Nephron (organoid): ENCODE results near the gene CASP9.

ENCODE experiments used
- H3K27ac Mint-ChIP-seq, 3 experiments: 2 replicates each; pipeline ENCODE4 v1.8.0; 2020; ENCODE audit warnings: mixed read lengths in 3 of 3, mild to moderate bottlenecking in 2 of 3, moderate library complexity in 1 of 3
- H3K27me3 Mint-ChIP-seq: 2 replicates; pipeline ENCODE4 v1.8.0; 2021; ENCODE audit warnings: low read depth, mild to moderate bottlenecking, moderate library complexity, mixed read lengths
- H3K36me3 Mint-ChIP-seq: 2 replicates; pipeline ENCODE4 v1.8.0; 2020; ENCODE audit warnings: low read depth, mixed read lengths
- H3K4me1 Mint-ChIP-seq: 2 replicates; pipeline ENCODE4 v1.8.0; 2020; ENCODE audit warnings: mixed read lengths
- H3K4me3 Mint-ChIP-seq, 3 experiments: 2 replicates each; pipeline ENCODE4 v1.8.0; 2020; ENCODE audit warnings: mild to moderate bottlenecking in 3 of 3, mixed read lengths in 3 of 3, moderate library complexity in 2 of 3
- H3K9me3 Mint-ChIP-seq: 2 replicates; pipeline ENCODE4 v1.8.0; 2020; ENCODE audit warnings: mixed read lengths
- TF ChIP-seq, protein P1 (sequence below), 3 experiments: fragments of 200-600 bp; sonication (generic); IDR thresholded peaks; one replicate each; pipeline ENCODE4 v1.5.0; 2021; ENCODE audit warnings: antibody characterized with exemption in 3 of 3; ENCODE audit not compliant: unreplicated experiment in 3 of 3

CASP9 gene

DNA sequence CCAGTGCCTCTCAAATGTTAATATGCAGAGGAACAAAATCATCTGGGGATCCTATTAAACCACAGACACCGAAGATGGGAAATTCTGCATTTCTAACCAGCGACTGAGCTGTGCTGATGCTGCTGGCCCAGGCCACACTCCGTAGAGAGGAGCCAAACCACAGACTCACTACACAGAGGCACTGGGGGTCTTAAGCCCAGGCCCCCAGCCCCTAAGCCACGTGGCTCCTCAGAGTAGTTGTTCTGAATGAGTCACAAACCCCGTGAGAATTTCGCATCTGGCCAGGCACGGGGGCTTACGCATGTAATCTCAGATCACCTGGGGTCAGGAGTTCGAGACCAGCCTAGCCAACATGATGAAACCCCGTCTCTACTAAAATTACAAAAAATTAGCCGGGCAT is 70.3 kb downstream of the CASP9 start:
- no peaks in the 10 kb centered on the region for H3K36me3 Mint-ChIP-seq
- TF ChIP-seq, protein P1, sequence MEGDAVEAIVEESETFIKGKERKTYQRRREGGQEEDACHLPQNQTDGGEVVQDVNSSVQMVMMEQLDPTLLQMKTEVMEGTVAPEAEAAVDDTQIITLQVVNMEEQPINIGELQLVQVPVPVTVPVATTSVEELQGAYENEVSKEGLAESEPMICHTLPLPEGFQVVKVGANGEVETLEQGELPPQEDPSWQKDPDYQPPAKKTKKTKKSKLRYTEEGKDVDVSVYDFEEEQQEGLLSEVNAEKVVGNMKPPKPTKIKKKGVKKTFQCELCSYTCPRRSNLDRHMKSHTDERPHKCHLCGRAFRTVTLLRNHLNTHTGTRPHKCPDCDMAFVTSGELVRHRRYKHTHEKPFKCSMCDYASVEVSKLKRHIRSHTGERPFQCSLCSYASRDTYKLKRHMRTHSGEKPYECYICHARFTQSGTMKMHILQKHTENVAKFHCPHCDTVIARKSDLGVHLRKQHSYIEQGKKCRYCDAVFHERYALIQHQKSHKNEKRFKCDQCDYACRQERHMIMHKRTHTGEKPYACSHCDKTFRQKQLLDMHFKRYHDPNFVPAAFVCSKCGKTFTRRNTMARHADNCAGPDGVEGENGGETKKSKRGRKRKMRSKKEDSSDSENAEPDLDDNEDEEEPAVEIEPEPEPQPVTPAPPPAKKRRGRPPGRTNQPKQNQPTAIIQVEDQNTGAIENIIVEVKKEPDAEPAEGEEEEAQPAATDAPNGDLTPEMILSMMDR (IDR thresholded peaks at IDR 0.05; ENCODE audit: unreplicated experiment in 3 of 3): no peak
- H3K27me3 Mint-ChIP-seq: no peaks in the 10 kb centered on the region
- peaks cover 8% of the 10 kb centered on the region for H3K9me3 Mint-ChIP-seq
- no peak overlapping the region for H3K4me3 Mint-ChIP-seq
- H3K4me1 Mint-ChIP-seq: peaks cover 3% of the 10 kb centered on the region
- H3K27ac Mint-ChIP-seq: no peak overlapping the region

DNA sequence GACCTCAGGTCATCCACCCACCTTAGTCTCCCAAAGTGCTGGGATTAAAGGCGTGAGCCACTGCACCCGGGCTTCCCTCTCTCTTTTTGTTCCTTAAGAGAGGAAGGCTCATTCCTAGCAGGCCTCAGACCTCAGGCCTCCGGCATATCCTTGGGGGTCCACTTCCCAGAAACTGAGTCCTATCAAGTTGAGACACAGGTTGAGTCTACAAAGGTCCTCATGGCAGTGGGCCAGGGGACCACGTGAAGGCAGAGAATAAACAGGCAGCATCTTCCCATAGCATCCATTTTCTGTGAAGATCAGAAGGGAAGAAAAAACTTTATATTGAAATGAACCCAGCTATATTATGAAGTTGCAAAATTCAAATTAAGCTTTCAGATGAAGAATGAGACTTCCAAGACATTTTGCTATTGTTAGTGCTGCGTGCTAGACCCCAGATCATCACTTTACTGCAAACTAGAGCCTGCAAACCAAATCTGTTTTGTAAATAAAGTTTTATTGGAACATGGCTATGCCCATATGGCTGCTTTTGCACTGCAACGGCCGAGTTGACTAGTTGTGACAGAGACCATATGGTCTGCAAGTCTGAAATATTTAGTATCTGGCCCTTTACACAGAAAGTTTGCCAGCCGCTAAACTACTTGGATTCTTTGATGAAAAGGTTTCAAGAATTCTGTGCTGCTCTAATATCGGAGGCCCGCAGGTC is 71.0 kb downstream of the CASP9 start:
- H3K4me3 Mint-ChIP-seq: no peak overlapping the region
- H3K9me3 Mint-ChIP-seq: peaks cover 8% of the 10 kb centered on the region
- H3K36me3 Mint-ChIP-seq: no peaks in the 10 kb centered on the region
- peaks cover 3% of the 10 kb centered on the region for H3K4me1 Mint-ChIP-seq
- H3K27ac Mint-ChIP-seq: no peak overlapping the region
- no peaks in the 10 kb centered on the region for H3K27me3 Mint-ChIP-seq
- TF ChIP-seq, protein P1 (IDR thresholded peaks at IDR 0.05; ENCODE audit: unreplicated experiment in 3 of 3): no peak

- Mint-ChIP-seq H3K4me1 (peaks cover 3% of the 10 kb centered on the region), H3K27me3 (no peaks in the 10 kb centered on the region)
- TF ChIP-seq, protein P1 (IDR thresholded peaks at IDR 0.05; ENCODE audit: unreplicated experiment in 3 of 3): no peak
Observed at GRCh38 chr1:15452216-15452615, 71.8 kb downstream of the CASP9 start.

DNA sequence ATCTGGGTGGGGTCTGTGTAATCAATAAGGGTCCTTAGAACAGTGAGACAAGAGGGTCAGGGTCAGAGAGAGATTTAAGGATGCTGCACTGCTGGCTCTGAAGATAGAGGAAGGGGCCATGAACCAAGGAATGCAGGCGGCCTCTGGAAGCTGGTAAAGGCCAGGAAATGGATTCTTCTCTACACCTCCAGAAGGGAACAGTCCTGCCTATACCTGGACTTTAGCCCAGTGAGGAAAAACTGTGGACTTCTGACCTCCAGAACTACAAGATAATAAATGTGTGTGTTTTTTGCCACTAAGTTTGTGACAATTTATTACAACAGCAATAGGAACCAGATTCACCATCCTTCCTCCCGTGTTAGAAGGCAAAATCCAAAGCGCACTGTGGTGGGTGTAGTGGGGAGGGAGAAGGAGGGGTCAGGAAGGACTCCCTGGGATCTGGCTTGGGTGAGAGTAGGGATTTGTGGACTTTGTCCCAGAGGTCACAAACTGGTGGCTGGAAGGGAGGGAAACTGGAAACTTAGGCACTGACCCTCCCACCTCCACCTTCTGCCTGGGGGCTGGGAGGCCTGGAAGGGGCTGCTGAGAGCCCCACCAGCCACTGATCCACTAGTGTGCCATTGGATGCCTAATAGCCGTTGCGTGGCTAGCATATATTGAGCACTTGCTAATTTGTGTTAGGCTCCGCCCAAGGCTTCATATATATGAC is 72.8 kb downstream of the CASP9 start:
- peaks cover 8% of the 10 kb centered on the region for H3K9me3 Mint-ChIP-seq
- H3K27ac Mint-ChIP-seq: no peak overlapping the region
- TF ChIP-seq, protein P1 (IDR thresholded peaks at IDR 0.05; ENCODE audit: unreplicated experiment in 3 of 3): no peak
- H3K4me3 Mint-ChIP-seq: no peak overlapping the region
- H3K27me3 Mint-ChIP-seq: no peaks in the 10 kb centered on the region
- peaks cover 3% of the 10 kb centered on the region for H3K4me1 Mint-ChIP-seq
- H3K36me3 Mint-ChIP-seq: no peaks in the 10 kb centered on the region

More at GRCh38 chr1:15452216-15452615, 71.8 kb downstream of the CASP9 start:
- Mint-ChIP-seq H3K27ac (no peak overlapping the region), H3K4me3 (no peak overlapping the region), H3K9me3 (peaks cover 8% of the 10 kb centered on the region), H3K36me3 (no peaks in the 10 kb centered on the region)

DNA sequence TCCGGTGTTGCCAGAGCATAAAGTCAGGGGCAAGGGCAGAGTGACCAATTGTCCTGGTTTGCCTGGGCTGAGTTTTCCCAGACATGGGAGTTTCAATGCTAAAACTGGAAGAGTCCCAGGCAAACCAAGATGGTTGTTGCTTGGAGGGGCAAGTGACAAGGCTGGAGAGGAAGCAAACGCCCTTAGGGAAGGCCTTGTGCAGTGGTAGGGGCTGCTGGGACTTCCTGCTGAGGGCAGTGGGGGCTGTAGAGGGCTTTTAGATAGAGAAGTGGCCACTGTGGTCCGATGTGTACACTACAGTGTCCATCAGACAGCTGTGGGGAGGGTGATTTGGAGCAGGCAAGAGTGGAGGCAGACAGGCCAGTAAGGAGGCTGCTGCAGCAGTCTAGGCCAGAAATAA is 74.4 kb downstream of the CASP9 start:
- H3K4me3 Mint-ChIP-seq: no peak overlapping the region
- peaks cover 9% of the 10 kb centered on the region for H3K4me1 Mint-ChIP-seq
- H3K27me3 Mint-ChIP-seq: peaks cover 5% of the 10 kb centered on the region
- H3K36me3 Mint-ChIP-seq: no peaks in the 10 kb centered on the region
- H3K27ac Mint-ChIP-seq: no peak overlapping the region
- TF ChIP-seq, protein P1 (IDR thresholded peaks at IDR 0.05; ENCODE audit: unreplicated experiment in 3 of 3): no peak
- peaks cover 8% of the 10 kb centered on the region for H3K9me3 Mint-ChIP-seq
